Measurements from ENCODE around the gene ABTB2.
A peak's percentile ranks its signal among the peaks of the same experiment; 100 is the strongest.

ABTB2 gene

DNA sequence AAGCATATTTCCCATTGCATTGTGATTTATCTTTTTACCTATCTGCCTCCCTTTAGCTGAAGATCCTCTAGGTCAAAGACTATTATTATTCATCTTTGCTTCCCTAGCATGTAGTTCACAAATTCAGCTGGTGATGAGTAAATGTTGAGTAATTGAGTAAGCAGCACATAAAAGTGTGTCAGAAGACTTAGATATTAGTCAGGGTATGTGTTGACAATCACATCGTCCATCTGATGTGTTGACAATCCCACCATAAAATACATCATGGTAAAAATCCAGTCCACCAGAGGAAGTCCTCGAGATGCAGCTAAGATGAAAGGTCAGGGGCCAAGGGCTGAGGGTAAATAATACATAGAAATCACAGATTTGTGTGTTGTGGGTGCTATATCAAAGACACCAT is 22.9 kb upstream of the ABTB2 start:
- H3K27ac ChIP-seq, result no peak overlapping the region
- no peak for TF ChIP-seq ZFX (IDR thresholded peaks at IDR 0.05)
- TF ChIP-seq, protein P1, sequence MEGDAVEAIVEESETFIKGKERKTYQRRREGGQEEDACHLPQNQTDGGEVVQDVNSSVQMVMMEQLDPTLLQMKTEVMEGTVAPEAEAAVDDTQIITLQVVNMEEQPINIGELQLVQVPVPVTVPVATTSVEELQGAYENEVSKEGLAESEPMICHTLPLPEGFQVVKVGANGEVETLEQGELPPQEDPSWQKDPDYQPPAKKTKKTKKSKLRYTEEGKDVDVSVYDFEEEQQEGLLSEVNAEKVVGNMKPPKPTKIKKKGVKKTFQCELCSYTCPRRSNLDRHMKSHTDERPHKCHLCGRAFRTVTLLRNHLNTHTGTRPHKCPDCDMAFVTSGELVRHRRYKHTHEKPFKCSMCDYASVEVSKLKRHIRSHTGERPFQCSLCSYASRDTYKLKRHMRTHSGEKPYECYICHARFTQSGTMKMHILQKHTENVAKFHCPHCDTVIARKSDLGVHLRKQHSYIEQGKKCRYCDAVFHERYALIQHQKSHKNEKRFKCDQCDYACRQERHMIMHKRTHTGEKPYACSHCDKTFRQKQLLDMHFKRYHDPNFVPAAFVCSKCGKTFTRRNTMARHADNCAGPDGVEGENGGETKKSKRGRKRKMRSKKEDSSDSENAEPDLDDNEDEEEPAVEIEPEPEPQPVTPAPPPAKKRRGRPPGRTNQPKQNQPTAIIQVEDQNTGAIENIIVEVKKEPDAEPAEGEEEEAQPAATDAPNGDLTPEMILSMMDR (conservative IDR thresholded peaks at IDR 0.05), result no peak

DNA sequence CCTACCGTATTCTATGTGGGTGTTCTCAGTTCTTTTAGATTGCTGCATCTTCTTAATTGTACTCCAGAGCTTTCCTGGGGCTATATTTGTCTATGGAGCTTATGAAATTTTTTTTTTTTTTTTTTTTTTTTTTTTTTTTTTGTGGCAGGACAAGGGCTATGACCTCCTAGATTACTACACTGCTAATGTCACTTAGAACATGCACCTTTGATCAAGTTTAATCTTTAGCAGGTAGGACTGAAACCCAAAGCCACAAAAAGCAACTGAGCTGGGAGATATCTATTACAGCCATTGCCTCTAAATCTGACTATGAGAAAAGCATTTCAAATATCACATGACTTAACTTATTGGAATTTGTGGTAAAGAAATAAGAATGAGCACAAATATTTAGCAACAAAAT is 21.7 kb upstream of the ABTB2 start:
- TF ChIP-seq ZFX (IDR thresholded peaks at IDR 0.05), result no peak
- TF ChIP-seq, protein P1 (conservative IDR thresholded peaks at IDR 0.05), result no peak
- H3K27ac ChIP-seq, result no peak overlapping the region

DNA sequence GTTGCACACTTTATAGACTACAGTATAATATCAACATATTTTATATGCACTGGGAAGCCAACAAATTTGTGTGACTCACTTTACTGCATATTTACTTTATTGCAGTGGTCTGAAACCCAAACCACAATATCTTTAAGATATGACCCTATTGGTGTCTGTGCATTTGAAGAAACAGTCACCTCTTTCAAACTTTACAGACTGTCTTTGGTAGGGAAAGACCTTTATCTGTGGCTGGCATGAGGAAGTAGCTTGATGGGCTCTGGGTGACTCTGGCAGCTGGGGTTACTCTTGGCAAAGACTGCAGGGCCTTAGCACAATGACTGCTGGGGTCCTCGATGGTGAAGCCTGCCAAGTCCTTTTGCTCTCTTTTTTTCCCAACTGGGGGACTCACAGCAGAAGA is 21.3 kb upstream of the ABTB2 start:
- no peak overlapping the region for H3K27ac ChIP-seq
- no peak for TF ChIP-seq ZFX (IDR thresholded peaks at IDR 0.05)
- TF ChIP-seq, protein P1 (conservative IDR thresholded peaks at IDR 0.05), result no peak

GRCh38 chr11:34373727-34374126 is 15.9 kb upstream of the ABTB2 start:
- H3K27ac ChIP-seq, result no peak overlapping the region
- TF ChIP-seq, protein P1 (conservative IDR thresholded peaks at IDR 0.05), result no peak
- TF ChIP-seq ZFX (IDR thresholded peaks at IDR 0.05), result no peak

DNA sequence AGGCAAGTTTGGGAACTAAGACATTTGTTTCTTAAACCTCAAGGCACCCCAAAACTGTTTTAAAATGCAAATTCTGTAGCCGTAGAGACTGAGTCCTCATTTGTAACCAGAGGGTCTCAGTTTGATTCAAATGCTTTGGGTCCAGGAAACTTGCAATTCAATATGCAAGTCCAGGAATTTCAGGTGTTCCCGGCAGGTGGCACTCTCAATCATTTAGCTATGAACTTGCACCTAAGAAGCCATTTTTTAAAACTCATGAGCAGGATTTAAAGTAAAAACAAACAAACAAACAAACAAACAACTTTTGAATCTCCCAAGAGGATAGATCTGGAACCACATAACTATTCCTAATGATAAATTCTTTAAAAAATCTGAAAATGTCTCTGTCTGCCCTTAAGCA is 8.7 kb upstream of the ABTB2 start:
- no peak for TF ChIP-seq ZFX (IDR thresholded peaks at IDR 0.05)
- TF ChIP-seq, protein P1 (conservative IDR thresholded peaks at IDR 0.05), result peak; percentile 84

GRCh38 chr11:34364102-34364501 is 6.3 kb upstream of the ABTB2 start:
- H3K27ac ChIP-seq, result no peak overlapping the region
- no peak for TF ChIP-seq ZFX (IDR thresholded peaks at IDR 0.05)
- TF ChIP-seq, protein P1 (conservative IDR thresholded peaks at IDR 0.05), result no peak

More for the DNA sequence above, 8.7 kb upstream of the ABTB2 start:
- H3K27ac ChIP-seq, result no peak overlapping the region

GRCh38 chr11:34363363-34364084 is 5.7 kb upstream of the ABTB2 start:
- TF ChIP-seq ZFX (IDR thresholded peaks at IDR 0.05), result no peak
- TF ChIP-seq, protein P1 (conservative IDR thresholded peaks at IDR 0.05), result no peak
- H3K27ac ChIP-seq, result no peak overlapping the region
